ENCODE results near the gene LSM8.

LSM8 gene

DNA sequence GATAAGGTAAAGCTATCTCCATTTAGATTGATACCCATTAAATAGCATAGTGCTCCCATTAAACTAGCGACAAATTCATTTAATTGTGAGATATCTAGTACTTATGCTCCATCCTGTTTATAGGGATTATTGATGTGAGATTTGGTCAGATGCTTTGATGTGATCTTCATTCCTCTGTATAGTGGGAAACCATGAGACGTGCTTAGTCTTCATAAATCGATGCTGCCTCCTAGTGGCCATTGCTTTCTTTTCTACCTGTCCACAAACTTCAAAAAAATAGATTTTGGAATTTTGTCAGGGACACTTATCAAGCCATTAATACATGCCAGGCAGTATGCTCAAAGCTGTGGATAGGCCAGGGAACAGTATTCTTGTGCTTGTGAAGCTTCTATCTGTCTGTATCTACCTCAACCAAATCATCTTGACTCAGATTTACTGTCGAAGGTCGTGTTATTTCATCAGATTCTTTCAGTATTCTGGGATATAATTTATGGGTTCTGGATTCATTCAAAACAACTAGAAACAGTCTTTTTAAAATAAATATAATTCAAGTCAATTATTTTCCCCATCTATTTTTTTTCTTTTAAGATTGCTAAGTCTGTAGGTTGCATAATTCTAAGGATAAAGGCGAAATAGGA lies 12.0 kb downstream of the LSM8 start:
- no peaks in the 10 kb centered on the region for H3K27me3 ChIP-seq (ENCODE audit: control insufficient read depth in 2 of 2, insufficient read depth in 2 of 2, low read length in 2 of 2)
- no peak overlapping the region for H3K27ac ChIP-seq (ENCODE audit: low read depth in 2 of 2, low read length in 2 of 2)
- H3K9me3 ChIP-seq (ENCODE audit: control insufficient read depth in 2 of 2, low read length in 2 of 2): no peaks in the 10 kb centered on the region
- no peak overlapping the region for H3K4me3 ChIP-seq (ENCODE audit: low read length in 2 of 2)
- no peak overlapping the region for H3K9ac ChIP-seq (ENCODE audit: low read depth in 1 of 2, low read length in 2 of 2)
- peaks cover 5 to 16% of the 10 kb centered on the region in 2 donors for H3K36me3 ChIP-seq (ENCODE audit: control insufficient read depth in 2 of 2, insufficient read depth in 2 of 2, low read length in 2 of 2)
- no peaks in the 10 kb centered on the region for H3K4me1 ChIP-seq (ENCODE audit: control insufficient read depth in 2 of 2, insufficient read depth in 2 of 2, low read length in 2 of 2)

DNA sequence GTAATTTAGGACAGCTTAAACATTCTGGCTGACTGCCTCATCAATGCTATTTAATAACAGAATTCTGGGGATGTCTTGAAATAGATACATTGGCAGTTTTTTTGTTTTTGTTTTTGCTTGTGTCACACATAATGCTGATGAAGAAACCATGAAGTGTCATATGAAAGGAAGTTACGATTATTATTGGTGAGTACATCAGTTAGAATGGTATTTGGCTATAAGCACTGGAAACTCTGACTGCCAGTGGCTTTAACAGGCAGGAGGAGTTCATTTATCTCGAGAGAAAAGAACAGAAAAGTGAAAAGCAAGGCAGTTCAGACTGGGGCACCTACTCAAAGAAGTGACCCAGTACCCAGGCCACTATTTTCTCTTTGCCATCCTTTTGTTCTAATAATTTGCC lies 18.1 kb downstream of the LSM8 start:
- Histone ChIP-seq H3K27ac (ENCODE audit: low read depth in 2 of 2, low read length in 2 of 2) (no peak overlapping the region), H3K9me3 (ENCODE audit: control insufficient read depth in 2 of 2, low read length in 2 of 2) (no peaks in the 10 kb centered on the region), H3K9ac (ENCODE audit: low read depth in 1 of 2, low read length in 2 of 2) (no peak overlapping the region), H3K4me3 (ENCODE audit: low read length in 2 of 2) (no peak overlapping the region), H3K27me3 (ENCODE audit: control insufficient read depth in 2 of 2, insufficient read depth in 2 of 2, low read length in 2 of 2) (no peaks in the 10 kb centered on the region), H3K36me3 (ENCODE audit: control insufficient read depth in 2 of 2, insufficient read depth in 2 of 2, low read length in 2 of 2) (no peaks in the 10 kb centered on the region), H3K4me1 (ENCODE audit: control insufficient read depth in 2 of 2, insufficient read depth in 2 of 2, low read length in 2 of 2) (no peaks in the 10 kb centered on the region)

DNA sequence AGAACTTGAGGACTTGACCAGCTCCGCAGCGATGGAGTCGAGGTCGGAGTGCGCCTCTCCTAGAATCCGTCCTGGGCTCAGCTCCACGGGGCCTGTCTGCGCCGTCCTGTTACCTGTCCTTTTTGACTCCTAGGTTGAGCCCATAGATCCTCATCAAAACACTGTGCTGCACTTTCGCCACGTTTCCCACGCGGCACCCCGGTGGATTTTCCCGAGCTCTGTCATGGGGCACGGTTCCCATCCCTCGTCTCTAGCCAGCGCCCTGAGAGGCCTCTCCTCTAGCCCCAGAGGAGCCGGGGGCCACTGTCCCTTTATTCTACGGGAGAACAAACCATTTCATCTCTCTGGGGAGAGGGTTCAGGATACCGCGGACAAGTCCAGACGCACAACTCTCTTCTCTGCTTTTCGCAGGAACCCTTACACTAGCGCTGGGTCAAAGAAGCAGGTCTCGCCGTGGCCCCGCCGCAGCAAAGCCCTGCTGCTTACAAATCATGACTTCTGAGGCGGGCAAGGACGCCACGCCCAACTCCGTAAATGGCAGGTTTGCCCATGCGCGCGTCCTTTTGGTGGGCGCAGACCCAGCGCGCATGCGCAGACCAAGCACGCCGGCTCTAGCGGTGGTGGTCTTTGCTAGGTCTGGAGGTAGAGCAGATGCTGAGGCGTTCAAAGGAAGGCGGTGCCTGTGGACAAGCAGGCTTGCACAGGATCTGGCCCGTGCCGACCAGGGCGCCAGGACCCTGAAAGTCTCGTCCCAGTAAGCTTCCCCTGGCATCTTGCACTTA lies 30.3 kb downstream of the LSM8 start:
- H3K27ac ChIP-seq (ENCODE audit: low read depth in 2 of 2, low read length in 2 of 2): no peak overlapping the region
- H3K27me3 ChIP-seq (ENCODE audit: control insufficient read depth in 2 of 2, insufficient read depth in 2 of 2, low read length in 2 of 2): no peaks in the 10 kb centered on the region
- peak overlapping the region; percentile 19 to 47 for H3K9ac ChIP-seq (ENCODE audit: low read depth in 1 of 2, low read length in 2 of 2)
- no peaks in the 10 kb centered on the region for H3K9me3 ChIP-seq (ENCODE audit: control insufficient read depth in 2 of 2, low read length in 2 of 2)
- H3K36me3 ChIP-seq (ENCODE audit: control insufficient read depth in 2 of 2, insufficient read depth in 2 of 2, low read length in 2 of 2): no peaks in the 10 kb centered on the region
- H3K4me1 ChIP-seq (ENCODE audit: control insufficient read depth in 2 of 2, insufficient read depth in 2 of 2, low read length in 2 of 2): no peaks in the 10 kb centered on the region
- H3K4me3 ChIP-seq (ENCODE audit: low read length in 2 of 2): peak overlapping the region; percentile 49 to 75

DNA sequence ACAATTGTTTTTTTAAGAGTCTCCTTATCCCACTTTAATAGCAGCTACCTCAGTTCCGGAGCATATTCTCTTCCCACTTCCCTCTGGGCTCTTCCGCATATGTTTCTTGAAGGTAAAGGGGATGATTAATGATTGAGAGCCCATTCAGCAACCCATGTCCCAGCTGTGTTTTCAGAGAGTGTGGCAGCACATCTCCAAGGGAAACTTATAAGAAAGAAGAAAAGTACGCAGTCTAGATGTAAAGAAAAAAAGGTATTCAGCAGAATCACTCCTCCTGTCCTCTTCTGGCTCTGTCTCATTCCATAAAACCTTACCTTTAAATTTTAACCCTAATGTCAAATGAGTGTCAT lies 30.8 kb downstream of the LSM8 start:
- no peaks in the 10 kb centered on the region for H3K4me1 ChIP-seq (ENCODE audit: control insufficient read depth in 2 of 2, insufficient read depth in 2 of 2, low read length in 2 of 2)
- peak overlapping the region; percentile 49 to 75 for H3K4me3 ChIP-seq (ENCODE audit: low read length in 2 of 2)
- H3K9me3 ChIP-seq (ENCODE audit: control insufficient read depth in 2 of 2, low read length in 2 of 2): no peaks in the 10 kb centered on the region
- H3K36me3 ChIP-seq (ENCODE audit: control insufficient read depth in 2 of 2, insufficient read depth in 2 of 2, low read length in 2 of 2): no peaks in the 10 kb centered on the region
- H3K27ac ChIP-seq (ENCODE audit: low read depth in 2 of 2, low read length in 2 of 2): no peak overlapping the region
- H3K9ac ChIP-seq (ENCODE audit: low read depth in 1 of 2, low read length in 2 of 2): peak overlapping the region in 1 of 2 donors; percentile 19
- no peaks in the 10 kb centered on the region for H3K27me3 ChIP-seq (ENCODE audit: control insufficient read depth in 2 of 2, insufficient read depth in 2 of 2, low read length in 2 of 2)

DNA sequence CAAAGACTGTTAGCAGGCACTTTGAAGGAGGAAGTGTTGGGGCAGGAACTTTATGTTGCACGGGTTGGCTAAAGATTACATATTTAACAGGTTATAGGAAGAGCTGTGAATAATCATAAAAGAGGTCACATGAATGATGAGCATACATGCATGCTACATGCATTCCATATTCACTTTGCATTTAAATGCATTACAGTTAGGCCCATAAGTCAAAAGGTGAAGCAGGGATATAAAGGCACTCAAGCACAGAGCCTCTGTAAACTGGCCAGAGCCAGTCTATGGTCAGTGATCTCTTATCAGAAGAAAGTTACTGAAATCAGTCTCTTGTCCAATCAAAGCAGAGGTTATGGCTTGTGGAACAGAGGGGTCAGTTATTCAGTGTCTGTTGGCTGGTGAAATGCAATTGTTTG lies 33.3 kb downstream of the LSM8 start:
- no peak overlapping the region for H3K4me3 ChIP-seq (ENCODE audit: low read length in 2 of 2)
- H3K27ac ChIP-seq (ENCODE audit: low read depth in 2 of 2, low read length in 2 of 2): no peak overlapping the region
- no peaks in the 10 kb centered on the region for H3K27me3 ChIP-seq (ENCODE audit: control insufficient read depth in 2 of 2, insufficient read depth in 2 of 2, low read length in 2 of 2)
- H3K9ac ChIP-seq (ENCODE audit: low read depth in 1 of 2, low read length in 2 of 2): no peak overlapping the region
- H3K4me1 ChIP-seq (ENCODE audit: control insufficient read depth in 2 of 2, insufficient read depth in 2 of 2, low read length in 2 of 2): no peaks in the 10 kb centered on the region
- H3K9me3 ChIP-seq (ENCODE audit: control insufficient read depth in 2 of 2, low read length in 2 of 2): no peaks in the 10 kb centered on the region
- no peaks in the 10 kb centered on the region for H3K36me3 ChIP-seq (ENCODE audit: control insufficient read depth in 2 of 2, insufficient read depth in 2 of 2, low read length in 2 of 2)

DNA sequence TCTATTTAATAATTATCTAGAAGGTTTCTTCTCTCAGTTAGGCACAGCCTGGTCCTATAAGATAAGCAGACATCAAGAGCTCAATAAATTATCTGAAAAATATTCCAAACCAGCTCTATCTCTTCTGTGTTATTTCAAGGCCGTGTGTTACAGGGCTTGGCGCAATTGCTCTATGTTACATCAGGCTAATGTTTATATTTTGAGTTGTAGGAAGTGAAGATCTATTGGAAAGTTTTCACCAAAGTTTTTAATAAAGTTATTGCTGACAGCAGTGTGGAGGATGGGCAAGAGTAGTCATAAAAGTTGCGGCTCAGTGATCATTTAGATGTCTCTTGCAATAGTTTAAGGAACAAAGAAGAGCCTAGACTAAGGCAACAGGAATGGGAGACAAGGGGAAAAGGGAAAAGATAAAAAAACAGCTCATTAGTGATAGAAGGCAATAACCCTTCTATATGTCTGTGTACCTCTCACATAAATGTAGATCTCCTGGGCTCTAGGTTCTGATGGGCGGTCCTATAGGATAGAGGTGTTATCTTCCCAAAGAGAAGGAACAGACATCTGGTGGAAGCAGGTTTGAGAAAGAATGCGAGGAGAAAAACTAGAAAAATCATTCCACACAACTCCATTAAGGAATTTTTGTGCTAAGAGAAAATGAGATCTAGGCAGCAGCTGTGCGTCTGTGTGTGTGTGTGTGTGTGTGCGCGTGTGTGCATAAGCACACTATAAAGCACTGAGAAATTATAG lies 34.6 kb downstream of the LSM8 start:
- Histone ChIP-seq H3K9ac (ENCODE audit: low read depth in 1 of 2, low read length in 2 of 2) (no peak overlapping the region), H3K36me3 (ENCODE audit: control insufficient read depth in 2 of 2, insufficient read depth in 2 of 2, low read length in 2 of 2) (no peaks in the 10 kb centered on the region), H3K4me1 (ENCODE audit: control insufficient read depth in 2 of 2, insufficient read depth in 2 of 2, low read length in 2 of 2) (no peaks in the 10 kb centered on the region), H3K27ac (ENCODE audit: low read depth in 2 of 2, low read length in 2 of 2) (no peak overlapping the region), H3K4me3 (ENCODE audit: low read length in 2 of 2) (no peak overlapping the region), H3K27me3 (ENCODE audit: control insufficient read depth in 2 of 2, insufficient read depth in 2 of 2, low read length in 2 of 2) (no peaks in the 10 kb centered on the region), H3K9me3 (ENCODE audit: control insufficient read depth in 2 of 2, low read length in 2 of 2) (no peaks in the 10 kb centered on the region)

DNA sequence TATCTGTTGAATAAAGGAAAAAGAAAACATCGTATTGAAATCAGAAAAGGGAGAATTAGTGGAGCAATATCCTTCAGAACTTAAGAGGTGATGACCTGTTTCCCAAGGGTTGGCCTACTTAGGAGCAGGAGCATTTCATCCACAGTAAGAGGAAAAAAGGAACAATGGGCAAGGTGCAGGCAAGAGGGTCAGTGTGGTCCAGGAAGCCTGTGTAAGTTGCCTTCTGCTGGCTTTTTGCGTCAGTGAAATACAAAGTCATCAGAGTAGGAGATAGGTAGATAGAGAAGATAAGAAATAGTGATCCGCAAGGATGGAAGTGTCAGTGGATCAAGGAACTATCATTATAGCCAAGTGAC lies 35.2 kb downstream of the LSM8 start:
- Histone ChIP-seq H3K27me3 (ENCODE audit: control insufficient read depth in 2 of 2, insufficient read depth in 2 of 2, low read length in 2 of 2) (no peaks in the 10 kb centered on the region), H3K9ac (ENCODE audit: low read depth in 1 of 2, low read length in 2 of 2) (no peak overlapping the region), H3K9me3 (ENCODE audit: control insufficient read depth in 2 of 2, low read length in 2 of 2) (no peaks in the 10 kb centered on the region), H3K36me3 (ENCODE audit: control insufficient read depth in 2 of 2, insufficient read depth in 2 of 2, low read length in 2 of 2) (no peaks in the 10 kb centered on the region), H3K27ac (ENCODE audit: low read depth in 2 of 2, low read length in 2 of 2) (no peak overlapping the region), H3K4me1 (ENCODE audit: control insufficient read depth in 2 of 2, insufficient read depth in 2 of 2, low read length in 2 of 2) (no peaks in the 10 kb centered on the region), H3K4me3 (ENCODE audit: low read length in 2 of 2) (no peak overlapping the region)

DNA sequence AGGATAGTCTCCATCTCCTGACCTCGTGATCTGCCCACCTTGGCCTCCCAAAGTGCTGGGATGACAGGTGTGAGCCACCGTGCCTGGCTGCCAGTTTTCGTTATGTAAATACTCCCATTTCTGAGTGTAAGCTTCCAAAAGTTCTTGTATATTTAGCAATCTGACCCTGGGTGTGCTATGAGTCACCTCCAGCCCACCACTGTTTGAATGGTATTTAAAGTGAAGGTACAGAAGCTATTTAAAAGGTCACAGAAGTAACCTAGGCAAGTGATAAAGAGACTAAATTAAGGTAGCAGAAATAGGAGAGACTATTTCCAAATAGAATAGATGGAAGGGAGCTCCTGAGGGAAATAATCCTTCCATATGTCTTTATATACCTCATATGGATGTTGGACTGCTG lies 36.6 kb downstream of the LSM8 start:
- no peak overlapping the region for H3K4me3 ChIP-seq (ENCODE audit: low read length in 2 of 2)
- no peaks in the 10 kb centered on the region for H3K9me3 ChIP-seq (ENCODE audit: control insufficient read depth in 2 of 2, low read length in 2 of 2)
- H3K27me3 ChIP-seq (ENCODE audit: control insufficient read depth in 2 of 2, insufficient read depth in 2 of 2, low read length in 2 of 2): no peaks in the 10 kb centered on the region
- no peaks in the 10 kb centered on the region for H3K36me3 ChIP-seq (ENCODE audit: control insufficient read depth in 2 of 2, insufficient read depth in 2 of 2, low read length in 2 of 2)
- H3K27ac ChIP-seq (ENCODE audit: low read depth in 2 of 2, low read length in 2 of 2): no peak overlapping the region
- H3K4me1 ChIP-seq (ENCODE audit: control insufficient read depth in 2 of 2, insufficient read depth in 2 of 2, low read length in 2 of 2): no peaks in the 10 kb centered on the region
- H3K9ac ChIP-seq (ENCODE audit: low read depth in 1 of 2, low read length in 2 of 2): no peak overlapping the region

DNA sequence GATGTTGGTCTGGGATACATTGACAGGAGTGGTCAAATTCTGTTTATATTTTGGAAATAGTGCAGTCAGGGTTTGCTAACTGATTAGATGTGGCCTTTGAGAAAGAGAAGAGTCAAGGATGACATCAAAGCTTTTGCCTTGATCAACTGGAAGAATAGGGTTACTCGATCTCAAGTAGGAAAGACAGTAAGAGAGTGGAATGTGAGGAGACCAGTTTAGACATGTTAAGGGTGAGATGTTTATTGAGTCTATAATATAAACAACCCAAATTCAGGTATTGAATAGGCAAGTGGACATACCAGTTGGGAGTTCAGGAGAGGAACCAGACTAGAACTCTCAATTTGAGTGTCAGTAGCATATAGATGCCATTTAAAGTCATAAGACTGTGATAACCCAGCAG lies 38.6 kb downstream of the LSM8 start:
- Histone ChIP-seq H3K36me3 (ENCODE audit: control insufficient read depth in 2 of 2, insufficient read depth in 2 of 2, low read length in 2 of 2) (no peaks in the 10 kb centered on the region), H3K27me3 (ENCODE audit: control insufficient read depth in 2 of 2, insufficient read depth in 2 of 2, low read length in 2 of 2) (no peaks in the 10 kb centered on the region), H3K9ac (ENCODE audit: low read depth in 1 of 2, low read length in 2 of 2) (no peak overlapping the region), H3K4me1 (ENCODE audit: control insufficient read depth in 2 of 2, insufficient read depth in 2 of 2, low read length in 2 of 2) (no peaks in the 10 kb centered on the region), H3K4me3 (ENCODE audit: low read length in 2 of 2) (no peak overlapping the region), H3K27ac (ENCODE audit: low read depth in 2 of 2, low read length in 2 of 2) (no peak overlapping the region), H3K9me3 (ENCODE audit: control insufficient read depth in 2 of 2, low read length in 2 of 2) (no peaks in the 10 kb centered on the region)

DNA sequence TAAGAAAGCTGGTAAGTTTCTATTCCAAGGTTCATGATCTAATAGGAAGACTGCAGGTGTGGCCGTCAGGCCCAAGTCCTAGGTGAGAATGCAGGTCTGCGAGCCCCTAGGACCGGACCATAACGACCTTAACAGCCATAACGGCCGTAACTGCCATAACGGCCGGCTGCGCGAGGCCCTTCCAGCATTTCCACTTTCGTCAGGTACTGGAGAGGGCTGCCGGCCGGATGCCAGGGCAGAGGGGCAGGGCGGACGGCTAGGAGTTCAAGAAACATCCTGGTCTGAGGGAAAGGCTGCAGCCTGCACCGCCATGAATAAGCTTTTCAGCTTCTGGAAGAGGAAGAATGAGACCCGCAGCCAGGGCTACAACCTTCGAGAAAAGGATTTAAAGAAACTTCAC lies 40.6 kb downstream of the LSM8 start, which contains the start of gene ANKRD7:
Gene ANKRD7, plus strand, starts transcription at position 184 of the 400 bp plus-strand sequence. Its CDS starts 127 bp downstream, at position 311.
- Histone ChIP-seq H3K36me3 (ENCODE audit: control insufficient read depth in 2 of 2, insufficient read depth in 2 of 2, low read length in 2 of 2) (no peaks in the 10 kb centered on the region), H3K27me3 (ENCODE audit: control insufficient read depth in 2 of 2, insufficient read depth in 2 of 2, low read length in 2 of 2) (no peaks in the 10 kb centered on the region), H3K27ac (ENCODE audit: low read depth in 2 of 2, low read length in 2 of 2) (no peak within 1 kb of the TSS), H3K9ac (ENCODE audit: low read depth in 1 of 2, low read length in 2 of 2) (no peak within 1 kb of the TSS), H3K9me3 (ENCODE audit: control insufficient read depth in 2 of 2, low read length in 2 of 2) (no peaks in the 10 kb centered on the region), H3K4me1 (ENCODE audit: control insufficient read depth in 2 of 2, insufficient read depth in 2 of 2, low read length in 2 of 2) (no peaks in the 10 kb centered on the region), H3K4me3 (ENCODE audit: low read length in 2 of 2) (no peak within 1 kb of the TSS)
